Endothelial cell (in vitro differentiated cells): ENCODE results near the gene GRM5. TPM values are rescaled to one million over a fixed set of nuclear protein-coding genes. Genes with fewer than 3 reads are reported as not detected.

ENCODE experiments used
- DNase-seq: peaks from one replicate; pipeline ENCODE4 v3.0.0; 2021; ENCODE audit warnings: low spot score
- H3K27ac Mint-ChIP-seq: one replicate; pipeline ENCODE4 v1.8.0; 2021; ENCODE audit warnings: mixed read lengths, inconsistent platforms; ENCODE audit not compliant: unreplicated experiment
- H3K27me3 Mint-ChIP-seq: one replicate; pipeline ENCODE4 v1.8.0; 2021; ENCODE audit warnings: mild to moderate bottlenecking, moderate library complexity, mixed read lengths, inconsistent platforms; ENCODE audit not compliant: unreplicated experiment
- H3K36me3 Mint-ChIP-seq: one replicate; pipeline ENCODE4 v1.8.0; 2021; ENCODE audit warnings: mild to moderate bottlenecking, low read depth, mixed read lengths, inconsistent platforms; ENCODE audit not compliant: unreplicated experiment
- H3K4me1 Mint-ChIP-seq: one replicate; pipeline ENCODE4 v1.8.0; 2021; ENCODE audit warnings: mild to moderate bottlenecking, mixed read lengths, inconsistent platforms; ENCODE audit not compliant: unreplicated experiment
- H3K4me3 Mint-ChIP-seq: one replicate; pipeline ENCODE4 v1.8.0; 2021; ENCODE audit warnings: mild to moderate bottlenecking, mixed read lengths, inconsistent platforms; ENCODE audit not compliant: unreplicated experiment
- H3K9me3 Mint-ChIP-seq: one replicate; pipeline ENCODE4 v1.8.0; 2021; ENCODE audit warnings: mixed read lengths, inconsistent platforms; ENCODE audit not compliant: unreplicated experiment
- CTCF ChIP-seq: fragments of 200-600 bp; sonication (generic); IDR thresholded peaks from one replicate; pipeline ENCODE4 v1.5.0; 2021; ENCODE audit warnings: antibody characterized with exemption; ENCODE audit not compliant: unreplicated experiment
- total RNA-seq: library from RNA; stranded (reverse); fragmentation: NEBNext Ultra II Directional; extraction: Animal tissue kit (Norgen Biotek cat#: 25700); gene quantifications from one replicate; pipeline ENCODE4 v1.2.1, GENCODE V29; 2021; ENCODE audit not compliant: unreplicated experiment

The GRM5 gene
- total RNA-seq, 1 donor from 2014 or later = 0.28 TPM

DNA sequence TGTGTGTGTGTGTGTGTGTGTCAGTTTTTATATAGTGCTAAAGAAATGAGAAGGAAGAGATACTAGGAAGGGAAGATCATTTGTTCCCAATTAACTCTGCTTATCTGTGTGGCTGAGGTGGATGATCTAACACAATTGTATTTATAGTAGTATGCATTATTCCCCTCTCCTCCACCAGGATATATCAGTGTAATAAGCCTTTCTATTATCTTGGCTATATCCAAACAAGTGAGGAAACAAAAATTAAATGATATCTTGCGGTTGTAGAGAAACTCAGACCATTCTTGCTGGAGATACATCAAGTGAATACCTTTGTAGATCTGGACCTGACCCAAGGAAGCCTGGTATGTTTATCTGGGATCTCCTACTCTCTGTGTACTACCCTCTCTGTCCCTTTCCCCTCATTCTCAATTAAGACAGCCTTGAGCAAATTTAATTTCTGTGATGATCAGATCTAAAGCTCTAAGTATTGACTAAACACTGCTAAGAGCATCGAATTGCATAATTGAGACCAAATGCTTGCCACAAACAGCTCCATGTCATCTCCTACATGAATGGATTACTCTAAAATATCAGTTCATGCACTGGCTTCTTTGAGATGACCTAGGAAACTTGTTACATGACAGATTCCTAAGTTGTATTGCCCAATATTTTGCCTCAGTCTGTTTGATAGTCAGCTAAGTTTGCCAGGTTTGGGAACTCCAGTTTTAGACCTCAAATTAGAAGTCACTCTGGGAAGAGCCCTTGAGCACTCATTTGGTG lies 543.0 kb downstream of the GRM5 start:
- no peak overlapping the region for H3K4me3 Mint-ChIP-seq
- TF ChIP-seq CTCF = no peak
- H3K9me3 Mint-ChIP-seq = no peaks in the 10 kb centered on the region
- no peaks in the 10 kb centered on the region for H3K4me1 Mint-ChIP-seq
- peaks cover 3% of the 10 kb centered on the region for H3K27me3 Mint-ChIP-seq
- H3K27ac Mint-ChIP-seq = no peak overlapping the region
- no peaks in the 10 kb centered on the region for H3K36me3 Mint-ChIP-seq
- no peak for DNase-seq

- Mint-ChIP-seq H3K4me1 (no peaks in the 10 kb centered on the region), H3K36me3 (no peaks in the 10 kb centered on the region), H3K27me3 (peaks cover 3% of the 10 kb centered on the region), H3K27ac (no peak overlapping the region), H3K4me3 (no peak overlapping the region), H3K9me3 (no peaks in the 10 kb centered on the region)
- no peak for DNase-seq
- no peak for TF ChIP-seq CTCF
Observed at GRCh38 chr11:88521799-88522201, 544.0 kb downstream of the GRM5 start.

DNA sequence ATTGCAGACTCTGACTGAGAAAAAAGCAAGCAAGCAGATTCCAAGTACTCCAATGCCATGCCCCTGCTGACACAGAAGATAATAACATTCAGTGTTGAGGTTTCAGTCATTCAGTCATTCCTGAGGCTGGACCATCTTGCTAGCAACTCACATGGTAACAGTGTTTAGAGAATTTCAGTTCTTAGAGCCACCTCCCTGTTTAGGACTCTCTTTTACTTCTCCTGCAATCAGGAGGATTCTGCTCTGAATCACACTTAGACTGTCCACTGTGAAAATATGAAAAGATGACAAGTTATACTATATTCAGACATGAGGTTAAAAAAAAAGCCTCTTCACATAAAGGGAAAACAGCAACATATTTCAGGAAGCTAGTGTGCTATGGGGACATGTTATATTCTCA lies 544.4 kb downstream of the GRM5 start:
- H3K36me3 Mint-ChIP-seq = no peaks in the 10 kb centered on the region
- no peak overlapping the region for H3K27ac Mint-ChIP-seq
- TF ChIP-seq CTCF = no peak
- no peaks in the 10 kb centered on the region for H3K9me3 Mint-ChIP-seq
- no peak overlapping the region for H3K4me3 Mint-ChIP-seq
- peaks cover 3% of the 10 kb centered on the region for H3K27me3 Mint-ChIP-seq
- no peaks in the 10 kb centered on the region for H3K4me1 Mint-ChIP-seq
- DNase-seq = no peak

DNA sequence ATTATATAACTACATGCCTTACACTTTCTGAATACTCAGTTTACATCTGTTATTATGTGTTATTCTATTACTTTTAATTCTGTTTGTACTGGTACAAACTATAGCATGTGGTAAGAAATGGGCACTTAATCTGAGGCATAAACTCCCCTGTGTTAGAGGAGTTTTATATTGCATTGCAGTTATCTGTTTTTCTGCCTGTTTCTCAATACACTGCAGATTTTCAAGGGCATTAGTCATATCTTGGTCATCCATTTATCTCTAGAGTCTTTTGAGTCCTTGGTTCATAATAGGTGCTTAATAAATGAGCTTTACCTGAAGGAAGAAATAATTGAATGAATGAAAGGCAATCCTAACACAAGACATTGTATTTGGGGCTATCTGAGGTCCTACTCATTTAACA lies 545.4 kb downstream of the GRM5 start:
- no peak for DNase-seq
- H3K4me3 Mint-ChIP-seq = no peak overlapping the region
- H3K27me3 Mint-ChIP-seq = peaks cover 3% of the 10 kb centered on the region
- H3K36me3 Mint-ChIP-seq = no peaks in the 10 kb centered on the region
- no peak for TF ChIP-seq CTCF
- no peaks in the 10 kb centered on the region for H3K9me3 Mint-ChIP-seq
- no peaks in the 10 kb centered on the region for H3K4me1 Mint-ChIP-seq
- no peak overlapping the region for H3K27ac Mint-ChIP-seq

GRCh38 chr11:88515002-88515401 lies 550.8 kb downstream of the GRM5 start:
- no peak overlapping the region for H3K4me3 Mint-ChIP-seq
- TF ChIP-seq CTCF = no peak
- DNase-seq = no peak
- no peaks in the 10 kb centered on the region for H3K9me3 Mint-ChIP-seq
- no peaks in the 10 kb centered on the region for H3K36me3 Mint-ChIP-seq
- no peak overlapping the region for H3K27ac Mint-ChIP-seq
- no peaks in the 10 kb centered on the region for H3K27me3 Mint-ChIP-seq
- no peaks in the 10 kb centered on the region for H3K4me1 Mint-ChIP-seq
